ENCODE data around the gene TTN.

The TTN gene

GRCh38 chr2:178810422-178810821, 3.2 kb upstream of the TTN start (continued):
- no peak for TF ChIP-seq ESRRG (CRISPR knock-in tag; IDR thresholded peaks at IDR 0.05)
- TF ChIP-seq CREB5 (CRISPR knock-in tag; IDR thresholded peaks at IDR 0.05; ENCODE audit: low read depth) = no peak
- no peak for TF ChIP-seq ZFP30 (CRISPR knock-in tag; IDR thresholded peaks at IDR 0.05)
- no peak for TF ChIP-seq ZNF70 (CRISPR knock-in tag; IDR thresholded peaks at IDR 0.05)
- TF ChIP-seq RARB (CRISPR knock-in tag; IDR thresholded peaks at IDR 0.05) = no peak

GRCh38 chr2:178806543-178806942, 680 bp downstream of the TTN start:
- ATAC-seq = no peak
- no peak for TF ChIP-seq PATZ1 (CRISPR knock-in tag; IDR thresholded peaks at IDR 0.05; ENCODE audit: borderline replicate concordance)
- no peak for TF ChIP-seq SNAI2 (CRISPR knock-in tag; IDR thresholded peaks at IDR 0.05)
- TF ChIP-seq PPARA (CRISPR knock-in tag; IDR thresholded peaks at IDR 0.05; ENCODE audit: borderline replicate concordance) = no peak
- TF ChIP-seq ARNTL (CRISPR knock-in tag; IDR thresholded peaks at IDR 0.05; ENCODE audit: borderline replicate concordance, low read depth) = no peak
- no peak for TF ChIP-seq CSDC2 (CRISPR knock-in tag; IDR thresholded peaks at IDR 0.05)
- TF ChIP-seq ZFP30 (CRISPR knock-in tag; IDR thresholded peaks at IDR 0.05) = no peak
- TF ChIP-seq CSRNP3 (CRISPR knock-in tag; IDR thresholded peaks at IDR 0.05) = no peak
- no peak for TF ChIP-seq ESRRG (CRISPR knock-in tag; IDR thresholded peaks at IDR 0.05)
- no peak for TF ChIP-seq TCF4 (CRISPR knock-in tag; IDR thresholded peaks at IDR 0.05; ENCODE audit: borderline replicate concordance)
- TF ChIP-seq ZFP3 (CRISPR knock-in tag; IDR thresholded peaks at IDR 0.05) = no peak
- no peak for TF ChIP-seq GLIS3 (CRISPR knock-in tag; IDR thresholded peaks at IDR 0.05)
- no peak for TF ChIP-seq POU6F1 (CRISPR knock-in tag; IDR thresholded peaks at IDR 0.05; ENCODE audit: borderline replicate concordance, low read depth)
- TF ChIP-seq ZNF565 (CRISPR knock-in tag; conservative IDR thresholded peaks at IDR 0.05; ENCODE audit: low read depth) = no peak
- TF ChIP-seq TSHZ2 (CRISPR knock-in tag; IDR thresholded peaks at IDR 0.05) = no peak
- TF ChIP-seq OSR1 (CRISPR knock-in tag; IDR thresholded peaks at IDR 0.05) = no peak
- TF ChIP-seq BACH2 (CRISPR knock-in tag; IDR thresholded peaks at IDR 0.05; ENCODE audit: borderline replicate concordance) = no peak
- TF ChIP-seq ZNF70 (CRISPR knock-in tag; IDR thresholded peaks at IDR 0.05) = no peak
- TF ChIP-seq TOX (CRISPR knock-in tag; IDR thresholded peaks at IDR 0.05; ENCODE audit: borderline replicate concordance) = no peak
- TF ChIP-seq ISL1 (CRISPR knock-in tag; IDR thresholded peaks at IDR 0.05) = no peak

GRCh38 chr2:178805457-178805856, 1.8 kb downstream of the TTN start:
- no peak for ATAC-seq

More at GRCh38 chr2:178805457-178805856, 1.8 kb downstream of the TTN start:
- TF ChIP-seq ARNTL (CRISPR knock-in tag; IDR thresholded peaks at IDR 0.05; ENCODE audit: borderline replicate concordance, low read depth) (no peak), ZNF70 (CRISPR knock-in tag; IDR thresholded peaks at IDR 0.05) (no peak), ZFP30 (CRISPR knock-in tag; IDR thresholded peaks at IDR 0.05) (no peak), SNAI2 (CRISPR knock-in tag; IDR thresholded peaks at IDR 0.05) (no peak)

All from SK-N-SH treated with all-trans-retinoic acid at 6 μM for 48 hours (cell line).